Measurements from ENCODE around the gene ZNF22. TPM values are rescaled to one million over a fixed set of nuclear protein-coding genes. Genes with fewer than 3 reads are reported as not detected.

Gene ZNF22
- total RNA-seq, 1 donor from 2014 or later = 9.2 TPM

DNA sequence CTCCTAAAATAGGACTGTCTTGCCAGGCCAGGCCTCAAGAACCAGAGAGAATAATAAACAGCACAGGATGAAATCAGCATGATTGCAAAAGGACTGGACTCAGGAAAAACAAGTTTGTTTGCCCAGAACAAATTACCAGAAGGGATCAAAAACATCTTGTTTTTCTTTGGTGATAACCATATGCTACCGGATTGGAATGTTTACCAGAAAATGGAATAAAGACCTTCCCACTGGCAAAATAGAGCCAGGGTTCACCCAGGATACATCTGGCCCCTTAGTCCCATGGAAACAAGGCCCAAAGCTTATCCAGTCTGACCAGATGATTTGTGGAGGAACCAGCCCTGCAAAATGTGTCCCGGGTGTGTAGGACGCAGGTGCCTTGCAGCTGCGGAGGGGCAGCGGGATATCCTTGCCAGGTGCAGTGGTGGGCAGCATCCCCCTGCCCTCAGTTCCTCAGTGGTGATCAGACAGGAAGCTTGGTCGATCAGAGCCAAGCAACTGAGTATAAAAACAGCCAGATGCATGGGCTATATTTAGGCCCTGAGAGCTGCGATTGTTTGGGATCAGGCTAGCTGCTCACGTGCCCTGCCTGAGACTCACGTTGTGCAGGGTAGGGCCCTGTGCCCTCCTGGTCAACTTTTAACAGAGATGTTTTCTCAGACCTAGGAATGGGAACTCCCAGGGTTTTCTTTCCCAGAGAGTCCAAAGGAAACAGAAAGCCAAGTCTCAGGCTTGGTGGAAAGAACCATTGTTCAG, 4.6 kb upstream of the ZNF22 start:
- H3K4me3 ChIP-seq (ENCODE audit: low read depth, low read length) = no peak overlapping the region
- DNase-seq (ENCODE audit: low read depth) (no peak), FAIRE-seq (no peak)
- H3K27me3 ChIP-seq (ENCODE audit: control insufficient read depth, insufficient read depth, low read length) = no peaks in the 10 kb centered on the region
- TF ChIP-seq, protein P1, sequence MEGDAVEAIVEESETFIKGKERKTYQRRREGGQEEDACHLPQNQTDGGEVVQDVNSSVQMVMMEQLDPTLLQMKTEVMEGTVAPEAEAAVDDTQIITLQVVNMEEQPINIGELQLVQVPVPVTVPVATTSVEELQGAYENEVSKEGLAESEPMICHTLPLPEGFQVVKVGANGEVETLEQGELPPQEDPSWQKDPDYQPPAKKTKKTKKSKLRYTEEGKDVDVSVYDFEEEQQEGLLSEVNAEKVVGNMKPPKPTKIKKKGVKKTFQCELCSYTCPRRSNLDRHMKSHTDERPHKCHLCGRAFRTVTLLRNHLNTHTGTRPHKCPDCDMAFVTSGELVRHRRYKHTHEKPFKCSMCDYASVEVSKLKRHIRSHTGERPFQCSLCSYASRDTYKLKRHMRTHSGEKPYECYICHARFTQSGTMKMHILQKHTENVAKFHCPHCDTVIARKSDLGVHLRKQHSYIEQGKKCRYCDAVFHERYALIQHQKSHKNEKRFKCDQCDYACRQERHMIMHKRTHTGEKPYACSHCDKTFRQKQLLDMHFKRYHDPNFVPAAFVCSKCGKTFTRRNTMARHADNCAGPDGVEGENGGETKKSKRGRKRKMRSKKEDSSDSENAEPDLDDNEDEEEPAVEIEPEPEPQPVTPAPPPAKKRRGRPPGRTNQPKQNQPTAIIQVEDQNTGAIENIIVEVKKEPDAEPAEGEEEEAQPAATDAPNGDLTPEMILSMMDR (IDR thresholded peaks at IDR 0.05; ENCODE audit: insufficient read depth, low read length, severe bottlenecking) = no peak
- H3K36me3 ChIP-seq (ENCODE audit: control insufficient read depth, insufficient read depth, low read length) = no peaks in the 10 kb centered on the region

GRCh38 chr10:44997105-44997748, 3.5 kb upstream of the ZNF22 start:
- TF ChIP-seq, protein P1 (IDR thresholded peaks at IDR 0.05; ENCODE audit: insufficient read depth, low read length, severe bottlenecking) = no peak
- DNase-seq (ENCODE audit: low read depth) = no peak
- Histone ChIP-seq H3K4me3 (ENCODE audit: low read depth, low read length) (no peak overlapping the region), H3K36me3 (ENCODE audit: control insufficient read depth, insufficient read depth, low read length) (no peaks in the 10 kb centered on the region), H3K27me3 (ENCODE audit: control insufficient read depth, insufficient read depth, low read length) (no peaks in the 10 kb centered on the region)
- no peak for FAIRE-seq

DNA sequence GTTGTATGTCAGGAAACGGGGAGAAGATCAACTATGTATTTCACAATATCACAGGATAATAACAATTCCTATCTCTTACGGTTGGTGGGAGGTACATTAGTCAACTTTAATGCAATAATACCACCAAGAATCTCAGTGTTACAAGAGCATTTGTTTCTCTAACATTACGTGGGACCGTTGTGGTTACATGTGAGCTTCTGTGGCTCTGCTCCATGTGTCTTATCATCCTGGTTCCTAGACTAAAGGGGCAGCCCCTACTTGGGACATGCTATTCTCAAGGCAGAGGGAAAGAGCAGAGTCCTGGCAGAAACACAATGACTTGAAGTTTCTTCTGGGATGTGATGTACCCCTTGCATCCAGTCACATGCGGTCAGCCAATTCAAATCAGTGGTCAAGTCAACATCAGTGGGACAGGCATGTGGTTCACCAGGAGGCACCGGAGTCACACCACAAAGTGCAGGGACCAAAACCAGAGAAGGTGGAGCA, 2.5 kb upstream of the ZNF22 start:
- Histone ChIP-seq H3K27me3 (ENCODE audit: control insufficient read depth, insufficient read depth, low read length) (no peaks in the 10 kb centered on the region), H3K36me3 (ENCODE audit: control insufficient read depth, insufficient read depth, low read length) (no peaks in the 10 kb centered on the region), H3K4me3 (ENCODE audit: low read depth, low read length) (no peak overlapping the region)
- no peak for DNase-seq (ENCODE audit: low read depth)
- peak; percentile 79 for FAIRE-seq
- TF ChIP-seq, protein P1 (IDR thresholded peaks at IDR 0.05; ENCODE audit: insufficient read depth, low read length, severe bottlenecking) = no peak

DNA sequence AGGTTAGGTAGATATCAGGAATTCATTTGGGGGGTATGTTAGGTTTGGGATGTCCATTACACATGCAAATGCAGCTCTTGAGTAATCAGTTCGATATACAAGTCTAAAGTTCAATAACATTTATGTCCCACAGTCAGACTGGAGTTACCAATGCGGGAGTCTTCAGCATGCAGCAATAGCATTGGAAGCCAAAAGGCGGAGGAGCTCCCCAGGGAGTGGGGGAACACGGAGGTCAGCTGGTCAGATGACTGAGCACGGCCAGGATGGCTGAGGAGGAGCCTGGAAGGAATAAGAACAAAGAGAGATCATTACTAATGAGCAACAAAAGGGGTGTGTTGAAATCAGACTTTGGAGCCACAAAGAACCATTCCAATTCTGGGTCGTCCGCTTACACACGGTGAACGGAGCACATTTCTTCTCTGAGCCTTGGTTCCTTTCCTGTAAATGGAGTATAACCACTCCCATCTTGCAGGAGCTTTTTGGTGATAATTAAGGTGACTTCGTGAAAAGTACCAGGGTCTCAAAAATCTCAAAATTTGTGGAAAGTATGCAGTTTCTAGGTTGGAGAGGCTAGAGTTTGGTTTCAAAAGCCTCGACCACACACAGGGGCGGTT, 478 bp upstream of the ZNF22 start:
- Histone ChIP-seq H3K4me3 (ENCODE audit: low read depth, low read length) (peak overlapping the region; percentile 51), H3K27me3 (ENCODE audit: control insufficient read depth, insufficient read depth, low read length) (no peaks in the 10 kb centered on the region), H3K36me3 (ENCODE audit: control insufficient read depth, insufficient read depth, low read length) (peaks cover 2% of the 10 kb centered on the region)
- no peak for FAIRE-seq
- DNase-seq (ENCODE audit: low read depth) = no peak
- TF ChIP-seq, protein P1 (IDR thresholded peaks at IDR 0.05; ENCODE audit: insufficient read depth, low read length, severe bottlenecking) = no peak

DNA sequence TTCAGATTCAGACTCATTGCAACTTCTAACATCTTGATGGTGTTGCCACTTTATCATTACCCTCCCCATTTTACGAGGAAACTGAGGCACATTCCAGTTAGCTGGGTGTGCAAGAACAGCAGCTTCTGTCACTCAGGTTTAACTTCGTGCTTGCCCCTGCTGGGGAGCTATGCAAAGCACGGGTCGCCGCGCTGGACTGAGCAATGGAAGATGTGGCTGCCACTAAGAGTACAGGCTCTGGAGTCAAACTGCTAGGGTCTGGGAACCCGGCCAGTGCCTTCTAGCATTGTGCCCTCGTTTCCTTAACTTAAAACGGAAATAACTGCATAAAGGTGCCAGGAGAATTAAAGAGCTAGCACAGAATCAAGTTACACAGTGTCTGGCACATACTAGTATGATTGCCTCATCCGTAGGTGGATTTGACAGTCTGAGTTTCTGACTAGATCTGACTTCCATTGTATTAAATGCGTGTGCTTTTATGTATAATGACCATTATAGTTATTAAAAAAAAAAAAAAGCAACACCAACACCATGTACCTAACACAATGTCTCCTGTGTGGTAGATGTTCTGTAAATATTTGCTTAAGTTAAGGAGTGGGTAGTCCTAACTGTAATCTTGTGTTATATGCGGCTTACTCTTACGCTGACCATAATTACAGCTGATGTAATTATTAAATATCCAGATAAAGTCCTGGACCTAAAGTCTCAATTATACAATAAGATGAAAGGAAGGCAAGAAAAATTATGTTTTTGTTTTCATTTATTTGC, 842 bp downstream of the ZNF22 start:
- FAIRE-seq = no peak
- peaks cover 2% of the 10 kb centered on the region for H3K36me3 ChIP-seq (ENCODE audit: control insufficient read depth, insufficient read depth, low read length)
- TF ChIP-seq, protein P1 (IDR thresholded peaks at IDR 0.05; ENCODE audit: insufficient read depth, low read length, severe bottlenecking) = peak; percentile 26
- H3K4me3 ChIP-seq (ENCODE audit: low read depth, low read length) = peak overlapping the region; percentile 51
- peak; percentile 85 for DNase-seq (ENCODE audit: low read depth)
- no peaks in the 10 kb centered on the region for H3K27me3 ChIP-seq (ENCODE audit: control insufficient read depth, insufficient read depth, low read length)

Data from bronchial epithelial cell (primary cell).